Hindlimb muscle (tissue), 1 donor: ENCODE measurements around the gene FLAD1. TPM values are rescaled to one million over a fixed set of nuclear protein-coding genes. Genes with fewer than 3 reads are reported as not detected.

Source experiments
- DNase-seq: peaks from one replicate; pipeline ENCODE4 v3.0.0-alpha.2; 2013
- polyA plus RNA-seq: library from polyadenylated mRNA; unstranded; fragments of 120-200 nt; gene quantifications from one replicate; pipeline ENCODE4 v1.2.1, GENCODE V29; 2013; ENCODE audit not compliant: insufficient read length

Gene FLAD1
- polyA plus RNA-seq, 1 donor = 20.6 TPM

DNA sequence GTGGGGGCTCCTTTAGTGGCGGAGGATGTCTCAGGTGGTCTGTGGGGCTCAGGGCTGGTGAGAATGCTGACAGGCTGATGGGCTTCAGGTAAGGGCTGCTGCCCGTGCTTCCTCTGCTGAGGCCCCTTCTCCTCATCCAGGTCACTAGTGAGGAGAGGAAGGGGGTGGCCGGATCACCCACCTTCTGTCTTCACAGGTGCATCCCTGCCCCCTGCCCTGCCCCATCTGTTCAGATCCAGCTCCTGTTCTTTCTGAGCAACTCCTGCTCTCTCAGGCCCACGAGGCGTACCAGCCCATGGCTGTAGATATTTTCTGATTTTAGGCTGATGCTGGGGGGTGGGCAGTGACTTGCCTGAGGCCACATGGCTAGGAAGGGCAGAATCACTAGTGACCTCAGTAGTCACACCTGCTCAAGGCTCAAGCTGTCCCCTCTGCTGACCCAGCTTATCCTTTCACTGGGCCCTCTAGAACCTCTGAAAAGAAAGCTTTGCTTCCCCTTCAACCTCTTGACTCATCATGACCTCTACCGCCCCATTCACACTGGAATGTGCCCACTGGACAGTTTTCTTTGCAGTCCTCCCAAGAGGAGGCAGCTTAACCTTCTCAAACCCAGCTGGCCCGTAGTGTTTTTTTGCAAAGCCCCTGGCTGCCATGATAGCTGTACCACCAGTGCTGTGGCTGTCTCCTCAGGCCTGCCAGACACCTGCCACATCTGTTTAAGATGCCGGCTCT is 35.6 kb downstream of the FLAD1 start:
- DNase-seq = no peak

- no peak for DNase-seq
These were observed 36.5 kb downstream of the FLAD1 start for GRCh38 chr1:155019377-155020245.

- no peak for DNase-seq
These were observed 39.2 kb downstream of the FLAD1 start for GRCh38 chr1:155022136-155022926.

GRCh38 chr1:155022927-155023236 is 39.7 kb downstream of the FLAD1 start:
- DNase-seq = no peak

- no peak for DNase-seq
These were observed 40.5 kb downstream of the FLAD1 start for GRCh38 chr1:155023627-155024026.

GRCh38 chr1:155024315-155024714 is 41.2 kb downstream of the FLAD1 start:
- DNase-seq = no peak

- no peak for DNase-seq
These were observed 43.0 kb downstream of the FLAD1 start for GRCh38 chr1:155026154-155026553.

GRCh38 chr1:155026588-155026987 is 43.4 kb downstream of the FLAD1 start:
- no peak for DNase-seq

DNA sequence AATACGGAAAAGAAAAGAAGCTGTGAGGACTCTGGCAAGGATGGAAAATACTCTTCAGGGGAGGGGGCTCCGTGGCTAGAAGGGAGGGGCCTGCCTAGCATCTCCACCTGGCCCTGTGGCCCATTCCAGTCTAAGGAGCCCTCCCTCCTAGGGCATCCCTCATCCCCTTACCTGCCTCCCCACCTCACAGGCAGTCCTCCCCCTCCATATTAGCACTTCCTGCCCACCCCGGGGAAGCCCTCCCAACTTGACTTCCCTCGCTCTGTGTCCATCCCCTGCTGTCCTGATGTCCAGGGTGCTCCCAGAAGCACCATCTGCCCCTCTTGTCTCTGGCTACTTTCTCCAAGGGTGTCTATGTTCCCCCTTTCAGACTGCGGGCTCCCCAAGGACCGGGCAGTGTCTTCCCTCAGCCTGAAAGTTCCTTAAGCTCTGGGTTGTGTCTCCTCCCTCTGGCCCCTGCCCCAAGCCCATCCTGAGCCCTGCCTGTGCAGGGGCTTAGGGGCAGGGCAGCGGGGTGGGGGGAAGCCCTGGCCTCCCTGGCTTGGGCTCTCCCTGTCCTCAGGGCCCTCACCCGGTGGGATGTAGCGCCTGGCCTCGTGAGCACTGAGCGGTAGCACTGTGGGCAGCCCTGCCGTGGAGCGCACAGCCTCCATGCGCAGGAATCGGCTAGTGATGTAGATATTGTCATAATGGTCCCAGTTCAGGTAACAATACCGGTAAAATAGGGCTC is 46.5 kb downstream of the FLAD1 start:
- DNase-seq = no peak

DNA sequence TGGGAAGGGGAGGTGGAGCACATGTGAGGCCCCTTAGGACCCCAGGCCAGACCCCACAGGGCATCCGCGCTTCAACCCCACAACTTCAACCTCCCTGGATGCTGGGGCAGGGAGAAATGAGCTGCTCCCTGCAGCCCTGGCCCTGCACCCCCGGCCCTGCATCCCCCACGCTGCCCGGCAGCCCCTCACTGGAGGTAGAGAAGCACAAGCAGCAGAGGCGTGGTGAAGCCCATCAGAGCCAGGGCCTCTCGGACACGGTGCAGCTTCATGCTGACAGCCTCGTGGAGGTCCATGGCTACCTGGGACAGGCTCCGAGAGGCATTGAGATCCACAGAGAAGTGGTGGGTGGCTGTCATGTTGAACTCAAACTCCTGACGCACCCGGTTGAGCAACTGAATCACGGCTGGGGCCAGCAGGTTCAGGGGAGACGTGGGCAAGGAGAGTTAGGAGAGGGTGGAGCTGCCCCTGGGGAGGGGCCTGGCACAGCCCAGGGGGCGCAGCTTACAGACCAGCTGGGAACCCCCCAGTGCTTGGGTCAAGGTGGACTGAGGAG is 47.2 kb downstream of the FLAD1 start:
- DNase-seq = no peak

DNA sequence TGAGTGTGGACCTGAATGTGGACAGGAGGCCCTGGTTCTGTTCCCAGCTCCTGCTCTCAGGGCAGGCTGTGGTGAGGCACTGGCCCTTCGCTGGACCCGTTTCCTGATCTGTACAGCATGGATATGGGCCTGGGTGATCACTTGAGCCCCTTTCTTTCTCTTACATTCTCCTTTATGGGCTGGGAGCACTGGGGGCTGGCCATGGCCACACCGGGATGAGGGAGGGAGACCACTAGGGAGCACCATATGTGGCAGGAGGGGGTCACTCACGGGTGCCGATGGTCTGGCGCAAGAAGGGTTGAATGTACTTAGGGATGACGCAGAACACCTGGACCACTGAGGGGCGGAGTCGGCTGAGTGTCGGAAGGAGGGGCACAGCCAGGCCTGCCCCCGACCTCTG is 47.8 kb downstream of the FLAD1 start:
- DNase-seq = no peak

DNA sequence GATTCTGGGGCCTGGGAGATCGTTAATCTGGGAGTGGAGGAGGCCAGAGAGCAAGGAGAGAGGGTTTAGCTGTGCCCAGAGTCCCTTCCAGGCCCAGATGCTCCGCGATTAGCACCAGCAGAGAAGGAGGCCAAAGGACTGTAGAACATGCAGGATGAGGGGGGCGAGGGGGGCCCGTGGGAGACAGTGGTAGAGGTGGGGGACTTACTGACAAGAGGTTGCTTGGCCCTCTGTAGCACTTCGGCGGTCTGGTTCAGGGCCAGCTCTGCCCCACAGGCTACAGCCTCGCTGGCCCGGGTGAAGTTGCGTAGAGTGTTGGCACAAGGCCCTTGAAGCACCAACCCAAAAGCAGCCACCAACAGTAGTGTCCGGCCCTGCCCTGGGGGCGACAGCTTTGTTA is 49.7 kb downstream of the FLAD1 start:
- DNase-seq = no peak

DNA sequence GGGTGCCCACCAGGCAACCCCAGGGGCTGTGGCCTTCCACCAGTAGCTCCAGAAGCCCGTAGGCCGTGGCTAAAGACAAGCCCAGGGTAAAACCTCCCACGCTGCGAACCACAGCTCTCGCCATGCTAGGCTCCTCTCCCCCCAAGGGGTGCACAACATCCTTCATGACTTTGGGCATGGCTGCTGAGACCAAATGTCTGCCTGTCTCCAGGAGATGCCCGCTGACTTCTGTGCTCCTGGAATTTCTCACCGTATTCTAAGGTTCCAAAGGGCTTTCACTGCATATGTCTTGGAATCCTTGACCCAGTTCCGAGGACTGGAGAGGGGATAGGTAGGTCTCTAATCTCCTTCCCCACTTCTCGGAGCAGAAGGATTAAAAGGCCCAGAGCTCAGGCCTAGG is 50.4 kb downstream of the FLAD1 start, which contains the start of the genes DCST1 and DCST2:
Gene DCST1 (plus strand): TSS at position 301 of the 400 bp plus-strand sequence. CDS start 213 bp downstream, outside the sequence.
Gene DCST2 (minus strand): TSS at position 258 of the 400 bp plus-strand sequence. CDS start 80 bp downstream, at position 178.
- no peak for DNase-seq

GRCh38 chr1:155034318-155035208 is 51.4 kb downstream of the FLAD1 start:
- no peak for DNase-seq

- DNase-seq = no peak
These were observed 52.8 kb downstream of the FLAD1 start for GRCh38 chr1:155035936-155036335.

DNA sequence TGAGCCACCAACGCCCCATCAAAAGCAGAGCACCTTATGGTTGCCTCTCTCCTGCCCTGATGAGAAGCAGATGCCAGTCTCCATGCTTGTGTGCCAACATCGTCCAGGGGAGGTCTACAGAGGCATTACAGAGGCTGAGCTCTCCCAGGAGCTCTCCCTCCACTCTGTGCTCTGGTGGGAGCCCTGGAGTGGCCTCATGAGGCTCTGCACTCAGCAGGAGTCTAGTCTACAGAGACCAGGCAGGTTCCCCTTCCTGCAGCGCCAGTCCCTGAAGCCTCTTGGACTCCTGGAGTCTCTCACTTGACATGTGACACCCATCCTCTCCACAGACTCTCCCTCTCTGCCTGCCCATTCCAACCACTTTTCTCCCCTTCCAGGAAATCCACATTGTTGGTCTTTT is 53.9 kb downstream of the FLAD1 start:
- DNase-seq = no peak

DNA sequence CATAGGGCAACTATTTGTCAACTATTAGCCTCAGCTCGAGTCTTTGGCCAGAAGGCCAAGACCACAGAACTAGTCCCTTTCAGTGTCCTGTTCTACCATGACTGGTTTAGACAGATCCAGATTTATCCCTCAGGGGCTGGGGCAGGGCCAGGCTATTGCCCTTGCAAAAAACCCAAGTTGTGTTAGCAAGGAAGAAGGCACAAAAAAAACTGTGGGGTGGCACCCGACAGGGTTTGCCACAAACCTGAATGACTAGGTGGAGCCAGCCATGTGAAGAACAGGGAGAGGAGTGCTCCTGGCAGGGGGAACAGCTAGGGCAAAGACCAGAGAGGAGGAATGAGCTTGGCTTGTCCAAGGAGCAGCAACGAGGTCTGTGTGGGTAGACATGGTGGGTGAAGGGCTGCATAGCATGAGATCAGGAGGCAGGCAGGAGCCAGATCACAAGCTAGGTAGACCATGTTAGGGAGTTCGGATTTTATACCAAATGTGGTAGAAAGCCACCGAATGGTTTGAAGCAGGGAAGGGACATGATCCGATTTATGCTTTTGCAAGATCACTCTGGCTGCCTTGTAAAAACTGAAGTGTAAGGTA is 54.8 kb downstream of the FLAD1 start:
- DNase-seq = no peak

- no peak for DNase-seq
These were observed 55.6 kb downstream of the FLAD1 start for GRCh38 chr1:155038602-155039307.

DNA sequence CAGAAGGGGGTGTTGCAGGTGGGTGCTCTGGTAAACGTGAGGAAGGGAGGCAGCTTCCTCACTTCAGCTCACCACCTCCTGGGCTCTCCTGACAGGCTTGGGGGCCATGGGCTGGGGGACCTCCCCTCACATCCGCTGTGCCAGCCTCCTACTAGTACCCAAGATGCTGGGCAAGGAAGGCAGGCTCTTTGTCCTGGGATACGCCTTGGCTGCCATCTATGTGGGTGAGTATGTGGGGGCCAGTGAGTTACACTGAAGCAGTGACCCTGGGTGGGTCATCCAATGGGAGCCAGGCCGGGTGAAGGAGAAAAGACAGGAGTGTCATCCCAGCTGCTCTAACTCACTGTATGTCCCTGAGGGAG is 56.1 kb downstream of the FLAD1 start:
- DNase-seq = no peak
